Sigmoid colon (tissue), 7 donors: ENCODE measurements around the gene LYPLA2. TPM values are rescaled to one million over a fixed set of nuclear protein-coding genes. Genes with fewer than 3 reads are reported as not detected.

Experiments used
- DNase-seq: peaks from one replicate; pipeline ENCODE4 v3.0.0-alpha.2; 2019
- H3K27ac ChIP-seq, 4 donors: fragments of 200-600 bp; sonication (generic); one replicate each; pipeline ENCODE4 v1.5.1; 2016 to 2019; ENCODE audit warnings: mild to moderate bottlenecking in 1 of 4
- H3K27me3 ChIP-seq, 3 donors: fragments of 200-600 bp; sonication (generic); one replicate each; pipeline ENCODE4 v1.5.1; 2019; ENCODE audit warnings: mild to moderate bottlenecking in 1 of 3
- H3K36me3 ChIP-seq, 4 donors: fragments of 200-600 bp; sonication (generic); one replicate each; pipeline ENCODE4 v1.5.1; 2016 to 2019
- H3K4me1 ChIP-seq, 4 donors: fragments of 200-600 bp; sonication (generic); one replicate each; pipeline ENCODE4 v1.5.1; 2017 to 2019
- H3K4me3 ChIP-seq, 4 donors: fragments of 200-600 bp; sonication (generic); one replicate each; pipeline ENCODE4 v1.5.1; 2017 to 2019; ENCODE audit warnings: mild to moderate bottlenecking in 2 of 4, moderate library complexity in 1 of 4
- H3K9me3 ChIP-seq, 4 donors: fragments of 200-600 bp in 3 of 4; sonication (generic) in 3 of 4; one replicate each; pipeline versions ENCODE4 v1.5.1 to v1.6.1; 2013 to 2019
- EP300 ChIP-seq, 4 donors: sonication (generic); formaldehyde crosslinking; IDR thresholded peaks; one replicate each; pipeline ENCODE4 v1.6.1; 2017; ENCODE audit warnings: antibody characterized with exemption in 4 of 4
- POLR2A ChIP-seq, 2 donors: fragments of 450-650 bp; IDR thresholded peaks; one replicate each; pipeline ENCODE4 v1.6.1; 2016; ENCODE audit warnings: antibody characterized with exemption in 2 of 2, mild to moderate bottlenecking in 2 of 2, moderate library complexity in 2 of 2
- POLR2AphosphoS5 ChIP-seq, 4 donors: sonication (generic); formaldehyde crosslinking; IDR thresholded peaks; one replicate each; pipeline ENCODE4 v1.6.1; 2017; ENCODE audit warnings: antibody characterized with exemption in 4 of 4
- WGBS, 2 donors: extraction: QIAGEN DNeasy Blood & Tissue Kit; methylation state at CpG; one replicate each; pipeline ENCODE4 v1.1.7; 2013; 5-methylcytosine and 5-hydroxymethylcytosine counted together
- intact Hi-C: fragments of 100-400 bp; cut with DNase I; formaldehyde crosslinking; loops from one replicate; pipeline ENCODE4 v1.15.1; 2023
- polyA plus RNA-seq, 3 donors: library from polyadenylated mRNA; stranded (reverse); fragments of 200-250 nt; gene quantifications; one replicate each; pipeline ENCODE4 v1.2.3, GENCODE V29; 2013
- total RNA-seq, 4 donors: library from RNA; depleted of rRNA; stranded (reverse); fragments of >200 nt; gene quantifications; one replicate each; pipeline ENCODE4 v1.1.0, GENCODE V29; 2016
- TF ChIP-seq, protein P1 (sequence below), 4 experiments: fragments of 450-650 bp in 3 of 4; fragments of 200-600 bp in 1 of 4; IDR thresholded peaks; one replicate each; pipeline ENCODE4 v1.5.1; 2016 to 2019; ENCODE audit warnings: antibody characterized with exemption in 4 of 4, mild to moderate bottlenecking in 3 of 4, moderate library complexity in 2 of 4
- donor health status: healthy with polysubstance abuse.
- donor health status: Bipolar disorder and iron deficiency.
- donor health status: healthy.

Gene LYPLA2
- total and polyA plus RNA-seq, 7 donors = 20.2 to 121 (median 24.4) TPM

DNA sequence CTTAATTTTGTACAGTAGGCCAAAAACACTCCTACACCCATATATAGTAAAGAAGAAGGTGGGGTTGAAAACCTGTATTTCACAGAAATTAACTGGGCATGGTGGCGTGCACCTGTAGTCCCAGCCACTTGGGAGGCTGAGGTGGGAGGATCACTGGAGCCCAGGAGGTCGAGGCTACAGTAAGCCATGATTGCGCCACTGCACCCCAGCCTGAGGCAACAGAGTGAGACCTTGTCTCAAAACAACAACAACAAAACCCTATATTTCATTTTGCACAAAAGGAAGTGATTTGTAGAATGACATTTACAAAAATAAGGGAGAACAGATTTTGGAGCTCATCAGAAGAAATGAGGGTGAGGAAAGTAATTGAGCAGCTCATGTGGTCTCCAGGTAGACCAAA is 2.2 kb upstream of the LYPLA2 start:
- DNase-seq = no peak
- intact Hi-C loops = no loop called here
- peaks cover 0 to 32% (median 30%) of the 10 kb centered on the region in 4 donors for H3K4me1 ChIP-seq
- H3K27ac ChIP-seq = no peak overlapping the region
- WGBS, 2 donors = 96% methylated on average over 3 of the region's 3 CpGs
- no peak overlapping the region for H3K4me3 ChIP-seq
- peaks cover 6 to 53% (median 24%) of the 10 kb centered on the region in 4 donors for H3K36me3 ChIP-seq
- no peaks in the 10 kb centered on the region for H3K9me3 ChIP-seq
- TF ChIP-seq, protein P1, sequence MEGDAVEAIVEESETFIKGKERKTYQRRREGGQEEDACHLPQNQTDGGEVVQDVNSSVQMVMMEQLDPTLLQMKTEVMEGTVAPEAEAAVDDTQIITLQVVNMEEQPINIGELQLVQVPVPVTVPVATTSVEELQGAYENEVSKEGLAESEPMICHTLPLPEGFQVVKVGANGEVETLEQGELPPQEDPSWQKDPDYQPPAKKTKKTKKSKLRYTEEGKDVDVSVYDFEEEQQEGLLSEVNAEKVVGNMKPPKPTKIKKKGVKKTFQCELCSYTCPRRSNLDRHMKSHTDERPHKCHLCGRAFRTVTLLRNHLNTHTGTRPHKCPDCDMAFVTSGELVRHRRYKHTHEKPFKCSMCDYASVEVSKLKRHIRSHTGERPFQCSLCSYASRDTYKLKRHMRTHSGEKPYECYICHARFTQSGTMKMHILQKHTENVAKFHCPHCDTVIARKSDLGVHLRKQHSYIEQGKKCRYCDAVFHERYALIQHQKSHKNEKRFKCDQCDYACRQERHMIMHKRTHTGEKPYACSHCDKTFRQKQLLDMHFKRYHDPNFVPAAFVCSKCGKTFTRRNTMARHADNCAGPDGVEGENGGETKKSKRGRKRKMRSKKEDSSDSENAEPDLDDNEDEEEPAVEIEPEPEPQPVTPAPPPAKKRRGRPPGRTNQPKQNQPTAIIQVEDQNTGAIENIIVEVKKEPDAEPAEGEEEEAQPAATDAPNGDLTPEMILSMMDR (IDR thresholded peaks at IDR 0.05) = no peak
- TF ChIP-seq EP300 (IDR thresholded peaks at IDR 0.05) = no peak
- no peak for TF ChIP-seq POLR2AphosphoS5 (IDR thresholded peaks at IDR 0.05)
- TF ChIP-seq POLR2A (IDR thresholded peaks at IDR 0.05) = no peak
- no peaks in the 10 kb centered on the region for H3K27me3 ChIP-seq

DNA sequence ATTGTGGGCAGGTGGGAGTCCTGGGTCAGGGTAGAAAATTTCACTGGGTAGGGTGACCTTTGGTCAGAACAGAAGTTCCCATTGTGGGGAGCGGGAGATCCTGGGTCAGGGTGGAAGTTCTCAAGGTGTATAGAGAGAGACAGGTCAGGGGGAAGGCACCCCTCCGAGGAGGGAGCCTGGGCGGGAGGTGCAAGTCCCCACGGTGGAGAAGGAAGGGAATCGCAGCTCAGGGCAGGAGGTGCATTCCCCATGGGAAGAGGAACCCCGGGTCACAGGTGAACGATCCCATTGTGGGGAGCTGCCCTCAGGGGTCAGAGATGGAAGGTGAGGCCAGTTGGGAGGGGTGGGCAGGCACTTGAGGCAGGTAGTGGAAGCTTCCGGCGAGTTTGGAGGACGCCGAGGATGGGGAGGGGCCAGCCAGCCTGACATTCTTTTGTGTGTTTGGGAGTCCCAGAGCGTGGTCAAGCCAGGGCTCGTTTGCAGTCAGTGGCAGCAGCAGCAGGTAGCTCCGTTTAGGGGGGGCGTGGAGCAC is 637 bp downstream of the LYPLA2 start:
- Histone ChIP-seq H3K27me3 (no peaks in the 10 kb centered on the region), H3K36me3 (peaks cover 6 to 48% (median 16%) of the 10 kb centered on the region in 4 donors), H3K4me1 (peaks cover 0 to 37% (median 32%) of the 10 kb centered on the region in 4 donors), H3K9me3 (no peaks in the 10 kb centered on the region), H3K4me3 (peak overlapping the region; percentile 52 to 84 (median 77)), H3K27ac (peak overlapping the region; percentile 73 to 85 (median 82))
- intact Hi-C loops = no loop called here
- WGBS, 2 donors = 0 to 2% methylated on average over 15 of the region's 15 CpGs
- TF ChIP-seq, protein P1 (IDR thresholded peaks at IDR 0.05) = no peak
- TF ChIP-seq POLR2A (IDR thresholded peaks at IDR 0.05) (no peak), EP300 (IDR thresholded peaks at IDR 0.05) (no peak), POLR2AphosphoS5 (IDR thresholded peaks at IDR 0.05) (no peak)
- peak; percentile 71 for DNase-seq

DNA sequence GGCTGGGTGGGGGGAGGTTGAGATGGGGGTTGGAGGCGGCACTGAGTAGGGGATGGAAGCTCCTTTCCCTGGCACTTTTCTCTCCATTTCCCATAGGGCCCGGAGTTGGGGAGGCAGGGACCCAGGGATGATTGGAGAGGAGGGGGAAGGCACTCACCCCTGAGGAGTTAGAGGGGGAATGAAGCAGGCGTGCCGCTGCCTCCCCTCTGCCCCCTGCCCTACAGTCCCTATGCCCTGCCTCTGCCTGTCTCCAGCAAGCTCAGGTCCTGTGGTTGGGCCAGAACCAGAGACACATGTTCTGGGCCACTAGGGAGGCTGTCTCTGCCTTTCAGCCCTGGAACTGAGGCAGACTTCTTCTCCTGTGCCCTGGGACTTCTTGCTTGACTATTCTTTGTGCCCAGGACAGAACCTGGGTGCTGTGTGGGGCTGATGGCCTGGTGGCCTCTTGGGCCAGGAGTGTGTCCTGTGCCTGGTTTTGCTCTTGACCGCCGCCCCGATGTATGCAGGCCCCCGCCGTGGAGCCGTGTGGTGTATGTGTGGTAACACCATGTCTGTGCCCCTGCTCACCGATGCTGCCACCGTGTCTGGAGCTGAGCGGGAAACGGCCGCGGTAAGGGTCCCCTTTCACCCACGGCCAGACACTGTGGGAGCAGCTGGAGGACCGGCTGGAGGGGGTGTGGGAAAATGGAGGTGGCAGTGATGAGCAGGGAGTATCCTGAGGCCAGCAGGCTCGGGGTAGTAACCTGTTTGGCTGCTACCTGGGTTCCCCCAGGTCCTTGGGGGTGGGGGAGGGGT is 1.4 kb downstream of the LYPLA2 start:
- H3K27me3 ChIP-seq = no peaks in the 10 kb centered on the region
- DNase-seq = no peak
- H3K27ac ChIP-seq = peak overlapping the region; percentile 73 to 85 (median 82)
- 74 to 80% methylated on average over 19 of the region's 19 CpGs for WGBS, 2 donors
- peak overlapping the region; percentile 52 to 84 (median 77) for H3K4me3 ChIP-seq
- intact Hi-C loops = no loop called here
- H3K4me1 ChIP-seq = peaks cover 0 to 37% (median 32%) of the 10 kb centered on the region in 4 donors
- TF ChIP-seq, protein P1 (IDR thresholded peaks at IDR 0.05) = no peak
- TF ChIP-seq POLR2A (IDR thresholded peaks at IDR 0.05) (no peak), EP300 (IDR thresholded peaks at IDR 0.05) (no peak), POLR2AphosphoS5 (IDR thresholded peaks at IDR 0.05) (no peak)
- H3K9me3 ChIP-seq = no peaks in the 10 kb centered on the region
- H3K36me3 ChIP-seq = peaks cover 4 to 40% (median 10%) of the 10 kb centered on the region in 4 donors

DNA sequence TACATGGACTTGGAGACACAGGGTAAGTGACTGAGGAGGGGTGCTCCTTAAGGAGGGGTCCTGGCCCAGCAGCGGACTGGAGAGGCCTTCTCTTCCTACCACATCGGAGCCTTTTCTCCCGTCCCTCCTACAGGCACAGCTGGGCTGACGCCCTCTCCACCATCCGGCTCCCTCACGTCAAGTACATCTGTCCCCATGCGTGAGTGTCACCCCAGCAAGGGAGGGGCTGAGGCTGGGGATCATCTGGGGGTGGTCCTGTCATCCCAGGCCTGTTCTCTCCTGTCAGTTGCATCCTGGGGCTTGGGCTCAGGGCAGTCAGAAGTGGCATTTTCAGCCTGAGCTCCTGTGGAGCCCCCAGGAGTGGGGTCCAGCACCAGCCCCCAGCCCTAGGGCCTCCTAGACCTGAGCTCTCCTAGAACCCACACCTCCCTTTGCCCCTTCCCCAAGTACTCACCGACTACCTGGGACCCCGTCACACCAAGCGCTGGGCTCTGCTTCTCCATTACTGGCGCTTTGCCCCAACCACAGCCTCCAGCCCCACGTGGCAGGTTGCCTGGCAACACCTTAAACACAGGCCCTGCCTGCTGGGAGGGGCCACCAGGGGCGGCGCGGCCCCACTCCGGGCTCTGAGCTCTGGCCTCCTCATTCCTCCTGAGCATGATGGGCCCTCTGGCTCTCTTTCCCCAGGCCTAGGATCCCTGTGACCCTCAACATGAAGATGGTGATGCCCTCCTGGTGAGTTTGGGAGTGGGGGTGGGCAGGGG is 2.3 kb downstream of the LYPLA2 start:
- H3K4me3 ChIP-seq = no peak overlapping the region
- peaks cover 0 to 37% (median 32%) of the 10 kb centered on the region in 4 donors for H3K4me1 ChIP-seq
- intact Hi-C loops = no loop called here
- peak overlapping the region; percentile 12 to 82 (median 54) for H3K27ac ChIP-seq
- no peaks in the 10 kb centered on the region for H3K27me3 ChIP-seq
- WGBS, 2 donors = 45 to 64% methylated on average over 16 of the region's 16 CpGs
- H3K36me3 ChIP-seq = peaks cover 0 to 32% (median 8%) of the 10 kb centered on the region in 4 donors
- no peaks in the 10 kb centered on the region for H3K9me3 ChIP-seq
- no peak for DNase-seq
- TF ChIP-seq POLR2AphosphoS5 (IDR thresholded peaks at IDR 0.05) = no peak
- TF ChIP-seq, protein P1 (IDR thresholded peaks at IDR 0.05) = no peak
- no peak for TF ChIP-seq POLR2A (IDR thresholded peaks at IDR 0.05)
- TF ChIP-seq EP300 (IDR thresholded peaks at IDR 0.05) = no peak
